H54 (cell line): ENCODE data around the gene C17orf78.
"Not testable (repeated sequence)": the region's sequence is repeated elsewhere in the genome, so short reads cannot be mapped to it uniquely, and the experiment has no call there.

Experiments used
- DNase-seq: peaks from one replicate; pipeline ENCODE4 v3.0.0; 2011; ENCODE audit warnings: low spot score, mixed read lengths; ENCODE audit not compliant: insufficient read length
- FAIRE-seq: peaks from 3 replicates; lab custom pipeline; 2011; peaks lifted over from hg19 to GRCh38; lab: Jason Lieb, UNC
- POLR2A ChIP-seq: IDR thresholded peaks from 2 replicates; pipeline ENCODE4 v1.6.1; 2011; ENCODE audit warnings: low read depth, mild to moderate bottlenecking, low read length

Gene C17orf78

GRCh38 chr17:37375706-37376105 lies at the start of gene C17orf78:
C17orf78 (plus strand) TSS chr17:37375985; CDS start chr17:37376093, 108 bp downstream.
- FAIRE-seq (no peak), DNase-seq (no peak)
- no peak for TF ChIP-seq POLR2A

GRCh38 chr17:37327341-37328090 lies 48.3 kb upstream of the C17orf78 start:
- TF ChIP-seq POLR2A, result no peak
- FAIRE-seq (no peak), DNase-seq (no peak)

GRCh38 chr17:37338847-37339246 lies 36.9 kb upstream of the C17orf78 start:
- FAIRE-seq, result no peak
- no peak for TF ChIP-seq POLR2A

GRCh38 chr17:37339321-37339720 lies 36.5 kb upstream of the C17orf78 start:
- no peak for TF ChIP-seq POLR2A
- FAIRE-seq, result no peak
- no peak for DNase-seq

More at GRCh38 chr17:37338847-37339246, 36.9 kb upstream of the C17orf78 start:
- no peak for DNase-seq

GRCh38 chr17:37340804-37341203 lies 35.0 kb upstream of the C17orf78 start:
- FAIRE-seq, result no peak
- no peak for DNase-seq
- no peak for TF ChIP-seq POLR2A

- DNase-seq, result no peak
- no peak for TF ChIP-seq POLR2A
- no peak for FAIRE-seq
These were observed 33.2 kb upstream of the C17orf78 start for GRCh38 chr17:37342589-37342988.

- FAIRE-seq, result no peak
These were observed 31.3 kb upstream of the C17orf78 start for GRCh38 chr17:37344519-37344918.

GRCh38 chr17:37346863-37347402 lies 28.9 kb upstream of the C17orf78 start:
- not testable (repeated sequence) for DNase-seq, FAIRE-seq

More at GRCh38 chr17:37344519-37344918, 31.3 kb upstream of the C17orf78 start:
- DNase-seq, result no peak
- no peak for TF ChIP-seq POLR2A

GRCh38 chr17:37356796-37357569 lies 18.8 kb upstream of the C17orf78 start:
- DNase-seq, FAIRE-seq: not testable (repeated sequence)

GRCh38 chr17:37358098-37358829 lies 17.5 kb upstream of the C17orf78 start:
- FAIRE-seq (no peak), DNase-seq (peak; percentile 53)
- 0 out of 2 replicates have a peak, but pooled peaks have one; percentile 9 for TF ChIP-seq POLR2A

- peak; percentile 75 for TF ChIP-seq POLR2A
- FAIRE-seq (no peak), DNase-seq (peak; percentile 96)
These were observed 16.7 kb upstream of the C17orf78 start for GRCh38 chr17:37358830-37359681.

- no peak for FAIRE-seq
- no peak for TF ChIP-seq POLR2A
- no peak for DNase-seq
These were observed 16.1 kb upstream of the C17orf78 start for GRCh38 chr17:37359682-37360188.
